HG02610 (cell line): Measurements from ENCODE around the gene ACADM.
"Not testable (repeated sequence)": the region's sequence is repeated elsewhere in the genome, so short reads cannot be mapped to it uniquely, and the experiment has no call there.

Experiments used
- ATAC-seq: cut with Tn5 transposase; IDR thresholded peaks from one replicate; pipeline ENCODE4 v1.9.1; 2021; ENCODE audit warnings: mild to moderate bottlenecking, moderate library complexity; ENCODE audit not compliant: unreplicated experiment

The ACADM gene

DNA sequence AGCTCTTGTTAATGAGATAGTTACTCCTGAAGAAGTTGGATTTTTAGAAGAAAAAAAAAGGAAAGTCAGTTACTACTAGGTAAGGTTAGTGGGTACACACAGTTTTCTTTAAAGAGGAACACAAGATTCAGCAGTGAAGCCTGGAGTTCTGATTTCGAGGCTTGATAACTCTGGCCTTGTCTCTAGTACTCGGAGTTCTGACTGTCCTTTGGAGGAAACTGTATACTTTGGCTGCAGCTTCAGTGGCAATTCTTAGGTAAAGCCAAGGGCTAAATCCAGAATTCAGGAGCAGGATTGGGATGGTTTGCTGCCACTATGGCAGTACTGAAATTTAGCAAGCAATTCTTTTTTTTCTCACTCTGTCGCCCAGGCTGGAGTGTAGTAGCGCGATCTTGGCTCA lies 9.2 kb downstream of the ACADM start:
- no peak for ATAC-seq

DNA sequence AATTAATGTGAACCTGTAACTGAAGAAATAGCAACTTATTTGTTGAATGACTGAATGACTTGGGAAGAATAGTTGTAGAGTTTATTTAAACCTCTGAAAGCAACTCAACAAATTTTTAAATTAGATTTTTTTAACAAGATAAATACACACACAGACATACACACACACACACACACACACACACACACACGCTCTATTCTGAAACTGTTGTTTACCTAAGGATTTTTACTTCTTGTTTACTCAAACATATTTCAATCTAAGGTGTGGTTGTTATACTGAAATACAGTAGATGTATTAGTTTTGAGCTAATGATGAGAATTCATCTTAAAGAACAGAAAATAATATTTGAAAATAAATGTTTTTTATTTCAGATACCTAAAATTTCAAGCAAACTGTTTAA lies 11.5 kb downstream of the ACADM start:
- no peak for ATAC-seq

DNA sequence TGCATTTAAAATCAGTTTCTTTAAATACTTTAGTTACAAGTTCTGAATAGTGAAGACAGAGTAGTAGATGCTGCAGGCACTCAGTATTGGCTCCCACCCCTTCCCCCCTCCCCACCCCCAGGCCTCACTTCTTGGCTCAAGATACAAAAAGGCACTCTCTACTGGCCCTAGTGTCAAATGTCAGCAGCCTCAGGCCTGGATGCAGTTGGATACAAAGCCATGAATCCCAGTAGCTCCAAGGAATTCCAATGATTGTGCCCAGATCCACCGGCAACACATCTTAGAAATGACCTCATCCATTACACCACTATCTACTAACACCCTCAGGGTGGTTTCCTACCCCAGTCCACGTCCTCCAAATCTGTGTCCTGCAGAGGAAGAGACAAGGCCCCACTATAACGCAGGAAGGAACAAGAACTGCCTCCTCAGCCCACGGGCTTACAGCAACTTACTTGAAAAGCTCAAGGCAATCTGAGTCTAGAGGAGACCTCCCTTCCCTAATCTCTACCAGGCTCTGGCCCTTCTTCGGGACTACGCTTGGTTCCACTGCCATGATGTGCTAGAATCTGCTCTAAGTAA lies 17.6 kb downstream of the ACADM start:
- ATAC-seq: no peak

DNA sequence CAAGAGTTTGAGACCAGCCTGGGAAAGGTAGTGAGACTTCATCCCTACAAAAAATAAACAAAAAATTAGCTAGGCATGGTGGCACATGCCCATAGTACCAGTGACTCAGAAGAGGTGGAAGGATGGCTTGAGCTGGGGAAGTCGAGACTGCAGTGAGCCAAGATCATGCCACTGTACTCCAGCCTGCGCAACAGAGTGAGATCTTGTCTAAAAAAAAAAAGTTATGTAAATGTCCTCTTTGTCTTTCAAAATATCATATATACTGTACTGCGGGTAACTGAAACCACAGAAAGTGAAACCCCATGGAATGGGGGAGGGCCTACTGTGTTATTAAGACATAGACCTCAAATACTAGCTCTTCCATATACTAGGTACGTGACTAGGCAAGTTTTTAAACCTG lies 20.8 kb downstream of the ACADM start:
- ATAC-seq: no peak

DNA sequence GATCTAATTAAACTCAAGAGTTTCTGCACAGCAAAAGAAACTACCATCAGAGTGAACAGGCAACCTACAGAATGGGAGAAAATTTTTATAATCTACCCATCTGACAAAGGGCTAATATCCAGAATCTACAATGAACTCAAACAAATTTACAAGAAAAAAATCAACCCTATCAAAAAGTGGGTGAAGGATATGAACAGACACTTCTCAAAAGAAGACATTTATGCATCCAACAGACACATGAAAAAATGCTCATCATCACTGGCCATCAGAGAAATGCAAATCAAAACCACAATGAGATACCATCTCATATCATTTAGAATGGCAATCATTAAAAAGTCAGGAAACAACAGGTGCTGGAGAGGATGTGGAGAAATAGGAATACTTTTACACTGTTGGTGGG lies 32.7 kb downstream of the ACADM start:
- not testable (repeated sequence) for ATAC-seq

DNA sequence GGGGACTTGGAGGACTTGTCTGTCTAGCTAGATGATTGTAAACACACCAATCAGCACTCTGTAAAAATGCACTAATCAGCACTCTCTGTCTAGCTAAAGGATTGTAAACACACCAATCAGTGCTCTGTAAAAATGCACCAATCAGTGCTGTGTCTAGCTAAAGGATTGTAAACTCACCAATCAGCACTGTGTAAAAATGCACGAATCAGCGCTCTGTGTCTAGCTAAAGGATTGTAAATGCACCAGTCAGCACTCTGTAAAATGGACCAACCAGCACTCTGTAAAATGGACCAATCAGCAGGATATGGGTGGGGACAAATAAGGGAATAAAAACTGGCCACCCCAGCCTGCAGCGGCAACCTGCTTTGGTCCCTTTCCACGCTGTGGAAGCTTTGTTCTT lies 34.0 kb downstream of the ACADM start:
- ATAC-seq: not testable (repeated sequence)

DNA sequence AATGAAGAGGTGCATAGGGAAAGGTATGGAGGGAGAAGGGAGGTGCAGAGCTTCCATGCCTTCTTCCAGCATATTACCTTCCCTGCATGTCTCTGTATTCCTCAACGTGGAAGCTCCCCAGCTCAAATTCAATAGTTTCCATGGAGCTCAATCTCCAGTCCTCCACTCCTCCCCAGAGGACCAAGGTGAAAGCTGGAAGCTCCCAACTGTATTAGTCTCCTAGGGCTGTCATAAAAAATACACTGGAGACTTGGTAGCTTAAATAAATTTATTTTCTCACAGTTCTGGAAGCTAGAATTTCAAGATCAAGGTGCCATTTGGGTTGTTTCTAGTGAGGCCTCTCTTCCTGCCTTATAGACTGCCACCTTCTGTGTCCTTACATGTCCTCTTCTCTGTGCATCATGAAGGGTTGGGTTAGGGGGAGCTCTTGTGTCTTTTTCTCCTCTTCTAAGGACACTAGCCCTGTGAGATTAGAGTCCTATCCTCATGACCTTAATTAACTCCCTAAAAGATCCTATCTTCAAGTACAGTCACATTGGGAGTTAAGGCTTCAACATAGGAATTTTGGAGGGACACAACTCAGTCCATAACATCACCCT lies 39.6 kb downstream of the ACADM start:
- ATAC-seq: no peak

DNA sequence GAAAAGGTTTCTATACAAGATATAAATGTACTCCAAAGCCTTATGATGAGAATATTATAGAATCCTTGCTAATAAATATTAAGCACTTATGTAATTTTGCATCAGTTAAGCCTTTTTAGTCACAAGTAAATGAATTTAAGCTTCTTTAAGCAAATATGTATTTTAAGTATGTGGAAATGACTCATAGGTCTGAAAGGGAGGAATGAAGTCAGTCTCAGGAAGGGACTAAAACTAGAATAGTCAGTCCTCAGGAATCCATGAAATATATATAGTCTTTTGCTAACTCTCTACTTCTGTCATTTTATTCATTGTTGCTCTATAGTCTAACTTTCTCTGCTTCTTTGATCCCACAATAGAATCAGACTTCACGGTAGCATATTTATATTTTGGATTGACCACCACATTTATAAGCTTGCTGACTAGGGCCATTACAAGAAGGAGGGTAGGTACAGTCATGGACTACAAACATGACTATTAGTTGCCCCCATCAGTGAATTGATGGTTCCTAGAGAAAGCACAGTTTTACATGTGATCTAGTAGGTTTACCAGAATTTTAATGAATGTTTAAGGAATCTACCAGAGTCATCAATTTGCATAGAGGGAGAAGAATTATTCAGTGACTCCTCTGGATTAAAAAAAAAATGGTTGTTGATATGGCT lies 41.3 kb downstream of the ACADM start:
- no peak for ATAC-seq

DNA sequence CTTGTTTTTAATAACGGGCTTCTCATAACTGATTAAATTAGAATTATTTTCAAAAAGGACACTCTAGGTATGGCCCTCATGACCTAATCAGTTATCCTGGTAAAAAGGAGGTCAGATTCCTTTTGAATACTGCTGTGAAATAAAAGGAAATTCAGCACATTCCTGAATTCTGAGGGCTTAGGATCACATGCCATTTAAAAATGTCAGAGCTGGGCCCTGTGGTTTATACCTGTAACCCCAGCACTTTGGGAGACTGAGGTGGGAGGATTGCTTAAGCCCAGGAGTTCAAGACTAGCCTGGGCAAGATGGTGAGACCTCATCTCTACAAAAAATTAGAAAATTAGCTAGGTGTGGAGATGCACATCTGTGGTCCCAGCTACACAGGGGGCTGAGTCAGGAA lies 43.5 kb downstream of the ACADM start:
- no peak for ATAC-seq

DNA sequence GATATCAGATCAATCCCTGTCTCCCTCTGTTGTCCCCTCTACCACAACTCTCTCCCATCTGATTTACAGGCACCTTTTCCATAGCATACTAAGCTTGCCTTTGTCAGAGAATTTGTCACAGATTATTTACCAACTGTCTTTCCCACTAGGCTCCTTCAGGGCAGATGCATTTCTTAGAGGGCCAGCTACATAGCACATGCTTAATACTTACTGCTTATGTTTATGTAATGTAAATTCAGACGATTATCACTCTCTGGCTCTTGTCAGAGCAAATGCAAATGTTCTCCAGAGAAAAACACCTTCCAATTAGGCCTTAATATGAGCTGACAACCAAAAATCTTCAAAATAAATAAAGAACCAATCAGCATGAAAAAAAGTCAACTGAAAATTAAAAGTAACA lies 46.3 kb downstream of the ACADM start:
- ATAC-seq: no peak

DNA sequence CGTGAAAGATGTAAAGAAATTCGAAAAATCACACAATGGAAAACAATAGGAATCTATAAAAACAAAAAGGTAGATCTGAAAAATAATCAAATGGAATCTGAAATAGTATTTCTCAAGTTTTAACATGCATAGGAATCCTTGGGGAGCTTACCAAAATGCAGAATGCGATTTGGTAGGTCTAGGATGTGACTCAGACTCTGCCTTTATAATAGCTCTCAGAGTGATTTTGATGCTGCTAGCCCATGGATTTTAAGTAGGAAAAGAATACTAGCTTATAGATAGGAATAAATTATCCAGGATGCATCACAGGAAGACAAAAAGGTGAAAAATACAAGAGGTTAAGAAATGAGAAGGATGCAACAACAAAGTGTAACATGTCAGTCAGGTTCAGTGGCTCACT lies 47.5 kb downstream of the ACADM start:
- no peak for ATAC-seq

DNA sequence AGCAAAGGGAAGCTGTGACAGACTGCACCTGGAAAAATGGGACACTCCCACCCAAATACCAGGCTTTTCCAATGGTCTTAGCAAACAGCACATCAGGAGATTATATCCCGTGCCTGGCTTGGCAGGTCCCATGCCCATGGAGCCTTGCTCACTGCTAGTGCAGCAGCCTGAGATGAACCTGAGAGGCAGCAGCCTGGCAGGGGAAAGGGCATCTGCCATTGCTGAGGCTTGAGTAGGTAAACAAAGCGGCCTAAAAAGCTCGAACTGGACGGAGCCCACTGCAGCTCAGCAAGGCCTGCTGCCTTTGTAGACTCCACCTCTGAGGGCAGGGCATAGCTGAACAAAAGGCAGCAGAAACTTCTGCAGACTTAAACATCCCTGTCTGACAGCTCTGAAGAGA lies 53.3 kb downstream of the ACADM start:
- ATAC-seq: not testable (repeated sequence)

DNA sequence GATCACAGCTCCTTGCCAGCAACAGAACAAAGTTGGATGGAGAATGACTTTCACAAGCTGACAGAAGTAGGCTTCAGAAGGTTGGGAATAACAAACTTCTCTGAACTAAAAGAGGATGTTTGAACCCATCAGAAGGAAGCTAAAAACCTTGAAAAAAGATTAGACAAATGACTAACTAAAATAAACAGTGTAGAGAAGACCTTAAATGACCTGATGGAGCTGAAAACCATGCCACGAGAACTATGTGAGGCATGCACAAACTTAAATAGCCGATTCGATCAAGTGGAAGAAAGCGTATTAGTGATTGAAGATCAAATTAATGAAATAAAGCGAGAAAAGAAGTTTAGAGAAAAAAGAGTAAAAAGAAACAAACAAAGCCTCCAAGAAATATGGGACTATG lies 54.2 kb downstream of the ACADM start:
- not testable (repeated sequence) for ATAC-seq

DNA sequence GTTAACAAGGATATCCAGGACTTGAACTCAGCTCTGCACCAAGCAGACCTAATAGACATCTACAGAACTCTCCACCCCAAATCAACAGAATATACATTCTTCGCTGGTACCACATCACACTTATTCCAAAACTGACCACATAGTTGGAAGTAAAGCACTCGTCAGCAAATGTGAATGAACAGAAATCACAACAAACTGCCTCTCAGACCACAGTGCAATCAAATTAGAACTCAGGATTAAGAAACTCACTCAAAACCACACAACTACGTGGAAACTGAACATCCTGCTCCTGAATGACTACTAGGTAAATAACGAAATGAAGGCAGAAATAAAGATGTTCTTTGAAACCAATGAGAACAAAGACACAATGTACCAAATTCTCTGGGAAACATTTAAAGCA lies 55.7 kb downstream of the ACADM start:
- ATAC-seq: not testable (repeated sequence)

DNA sequence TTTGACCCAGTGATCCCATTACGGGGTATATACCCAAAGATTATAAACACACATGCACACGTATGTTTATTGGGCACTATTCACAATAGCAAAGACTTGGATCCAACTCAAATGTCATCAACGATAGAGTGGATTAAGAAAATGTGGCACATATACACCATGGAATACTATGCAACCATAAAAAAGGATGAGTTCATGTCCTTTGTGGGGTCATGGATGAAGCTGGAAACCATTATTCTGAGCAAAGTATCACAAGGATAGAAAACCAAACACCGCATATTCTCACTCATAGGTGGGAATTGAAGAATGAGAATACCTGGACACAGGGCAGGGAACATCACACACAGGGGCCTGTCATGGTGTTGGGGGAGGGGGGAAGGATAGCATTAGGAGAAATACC lies 59.4 kb downstream of the ACADM start:
- ATAC-seq: not testable (repeated sequence)

DNA sequence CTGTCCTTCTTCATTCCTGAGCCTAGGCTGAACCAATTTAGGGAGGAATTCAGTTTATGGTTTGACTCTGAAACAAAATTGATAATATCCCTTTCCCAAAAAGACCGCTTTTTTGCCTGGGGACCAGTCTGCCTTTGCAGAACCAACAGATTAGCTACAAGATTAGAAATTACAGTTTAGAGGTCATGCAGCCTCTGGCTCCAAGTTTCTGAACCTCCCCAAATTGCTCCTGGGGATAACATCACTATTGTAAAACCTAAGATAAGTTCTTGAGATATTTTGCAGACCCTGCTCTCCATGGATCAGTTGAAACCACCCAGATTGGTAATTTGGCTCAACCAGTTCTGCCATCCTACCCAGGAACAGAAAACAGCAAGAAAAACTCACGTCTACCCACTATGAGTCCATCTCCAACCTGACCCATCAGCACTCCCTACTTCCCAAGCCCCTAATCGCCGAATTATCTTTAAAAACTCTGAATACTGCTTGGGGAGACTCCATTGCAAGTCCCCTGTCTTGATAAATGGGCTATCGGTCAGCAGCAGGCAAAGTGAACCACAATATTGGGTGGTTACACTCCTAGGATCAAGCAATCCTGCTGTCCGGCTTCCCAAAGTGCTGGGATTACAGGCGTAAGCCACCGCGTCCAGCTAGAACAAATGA lies 60.9 kb downstream of the ACADM start:
- peak; percentile 11 for ATAC-seq

DNA sequence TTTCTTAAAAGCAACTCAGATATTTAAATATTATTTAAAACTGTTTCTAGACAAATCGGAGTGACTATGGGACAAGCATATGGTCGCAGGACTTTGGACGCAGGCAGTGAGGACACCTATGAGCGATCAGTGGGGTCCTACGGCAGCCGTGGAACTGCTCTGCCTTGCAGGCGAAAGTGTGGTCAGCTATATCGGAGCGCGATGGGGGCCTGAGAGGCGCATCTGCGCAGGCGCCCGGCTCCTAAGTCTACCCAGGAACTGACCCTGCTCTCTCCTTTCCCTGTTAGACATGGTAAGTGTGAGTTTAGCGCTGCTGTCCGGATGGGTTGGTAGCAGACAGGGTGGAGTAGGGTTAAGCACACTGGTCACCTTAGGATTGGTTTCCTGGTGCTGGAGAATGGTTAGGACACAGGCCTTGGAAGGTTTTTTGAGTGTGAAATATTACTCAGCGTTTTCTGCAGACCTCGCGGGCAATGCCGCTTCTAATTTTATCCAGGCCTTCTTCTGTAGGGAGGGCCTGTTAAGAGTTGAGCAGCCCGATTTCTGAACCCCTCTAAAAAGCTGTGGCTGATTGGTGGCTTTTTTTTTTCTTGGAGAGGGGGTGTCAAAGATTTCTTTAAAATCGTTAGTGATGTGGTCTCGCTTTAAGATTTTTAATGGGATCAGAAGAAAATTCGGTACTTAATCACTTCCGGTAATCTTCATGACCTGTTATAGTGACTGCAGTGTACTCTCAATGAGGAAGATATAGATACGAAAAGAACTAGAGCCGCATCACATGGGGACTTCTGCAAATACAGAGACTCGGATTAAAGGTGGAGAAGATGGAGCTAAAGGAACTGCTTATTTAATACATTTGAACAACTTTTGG lies 61.7 kb downstream of the ACADM start, which contains the start of gene RABGGTB:
RABGGTB (plus strand) TSS at position 274 of the 871 bp plus-strand sequence; CDS start at position 290, 16 bp downstream.
- ATAC-seq: peak; percentile 58

DNA sequence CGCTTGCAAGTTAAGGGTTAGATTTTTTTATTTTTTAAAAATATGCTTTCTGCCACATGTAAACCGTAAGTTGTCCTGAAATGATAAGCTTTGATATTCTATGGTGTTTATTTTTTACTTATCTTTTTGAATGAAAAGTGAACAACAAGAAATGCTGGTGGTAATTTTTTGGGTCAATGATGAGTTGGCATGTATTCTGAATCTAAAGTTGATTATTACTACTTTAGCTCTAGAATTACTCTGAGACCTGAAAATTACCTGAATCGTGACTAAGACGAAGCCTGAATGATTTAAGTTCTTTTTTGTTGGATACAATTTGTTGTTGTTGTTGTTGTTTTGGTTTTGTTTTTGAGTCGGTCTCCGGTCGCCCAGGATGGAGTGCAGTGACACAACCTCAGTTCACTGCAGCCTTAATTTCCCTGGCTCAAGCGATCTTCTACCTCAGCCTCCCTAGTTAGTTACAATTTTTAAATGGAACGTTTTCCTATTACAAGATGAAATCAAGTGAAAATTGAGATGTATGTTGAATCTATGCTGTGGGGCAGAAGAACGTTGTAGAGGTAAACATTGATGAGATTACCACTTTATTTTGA lies 62.5 kb downstream of the ACADM start:
- no peak for ATAC-seq

DNA sequence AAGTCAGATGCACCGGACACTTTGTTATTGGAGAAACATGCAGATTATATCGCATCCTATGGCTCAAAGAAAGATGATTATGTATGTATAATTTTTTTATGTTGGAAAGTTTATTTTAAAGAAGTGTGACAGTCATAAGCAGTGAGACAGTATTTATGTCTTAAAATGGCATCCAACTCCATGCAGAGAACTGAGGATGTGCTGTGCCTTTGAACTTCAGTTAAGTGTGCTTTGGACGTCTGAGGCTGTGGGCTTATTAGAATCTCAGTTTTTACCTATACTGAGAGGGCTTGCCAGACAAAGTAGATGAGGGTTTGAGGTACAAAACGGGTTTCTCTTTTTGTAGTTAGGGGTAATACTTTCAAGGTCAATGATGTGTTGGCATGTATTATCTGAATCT lies 63.0 kb downstream of the ACADM start:
- no peak for ATAC-seq

DNA sequence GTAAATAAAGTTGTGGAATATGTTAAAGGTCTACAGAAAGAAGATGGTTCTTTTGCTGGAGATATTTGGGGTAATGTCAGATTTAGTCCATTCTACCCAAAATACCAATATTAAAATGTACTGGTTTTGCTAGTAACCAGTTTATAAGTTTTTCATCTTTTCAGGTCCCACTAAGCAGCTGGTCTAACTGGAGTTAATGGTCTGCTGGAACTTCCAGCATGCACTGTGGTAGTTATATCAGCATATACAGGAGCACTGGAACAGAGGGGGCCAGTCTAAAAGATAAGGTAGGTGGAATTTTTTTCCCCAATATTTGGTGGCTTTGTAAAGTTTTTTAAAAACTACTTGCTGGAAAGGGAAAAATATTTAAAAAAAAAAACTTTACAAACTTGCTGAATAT lies 65.5 kb downstream of the ACADM start:
- ATAC-seq: no peak

DNA sequence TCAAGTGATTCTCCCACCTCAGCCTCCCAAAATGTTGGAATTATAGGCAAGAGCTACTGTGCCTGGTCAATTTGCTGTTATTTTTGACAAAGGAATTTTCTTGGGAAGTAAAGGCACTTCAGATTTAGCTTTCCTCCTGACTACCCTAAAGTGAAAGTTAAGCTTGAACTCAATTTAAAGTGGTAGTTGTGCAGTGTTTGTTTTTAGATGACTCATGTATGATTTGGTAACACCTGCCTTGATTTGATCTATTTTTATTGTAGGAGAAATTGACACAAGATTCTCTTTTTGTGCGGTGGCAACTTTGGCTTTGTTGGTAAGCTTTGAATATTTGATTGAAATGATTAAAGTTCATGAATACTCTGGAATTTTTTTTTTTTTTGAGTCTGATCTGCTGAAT lies 66.5 kb downstream of the ACADM start:
- ATAC-seq: no peak
